ENCODE data around the gene RAD51B.

Gene RAD51B

GRCh38 chr14:68573722-68574121 lies 754.1 kb downstream of the RAD51B start:
- DNase-seq = no peak

GRCh38 chr14:68574461-68574860 lies 754.9 kb downstream of the RAD51B start:
- DNase-seq = no peak

- no peak for DNase-seq
Observed at GRCh38 chr14:68574906-68575305, 755.3 kb downstream of the RAD51B start.

- no peak for DNase-seq
Observed at GRCh38 chr14:68575426-68575825, 755.8 kb downstream of the RAD51B start.

GRCh38 chr14:68576031-68576430 lies 756.5 kb downstream of the RAD51B start:
- no peak for DNase-seq

- DNase-seq = no peak
Observed at GRCh38 chr14:68576496-68577244, 757.1 kb downstream of the RAD51B start.

GRCh38 chr14:68577802-68578541 lies 758.4 kb downstream of the RAD51B start:
- DNase-seq = no peak

GRCh38 chr14:68578597-68578996 lies 759.0 kb downstream of the RAD51B start:
- DNase-seq = no peak

GRCh38 chr14:68580096-68580645 lies 760.6 kb downstream of the RAD51B start:
- no peak for DNase-seq

GRCh38 chr14:68580671-68581070 lies 761.1 kb downstream of the RAD51B start:
- DNase-seq = no peak

- no peak for DNase-seq
Observed at GRCh38 chr14:68583548-68584280, 764.1 kb downstream of the RAD51B start.

GRCh38 chr14:68584786-68585185 lies 765.2 kb downstream of the RAD51B start:
- DNase-seq = no peak

- DNase-seq = no peak
Observed at GRCh38 chr14:68585690-68586089, 766.1 kb downstream of the RAD51B start.

- no peak for DNase-seq
Observed at GRCh38 chr14:68586896-68587751, 767.5 kb downstream of the RAD51B start.

GRCh38 chr14:68587931-68588330 lies 768.4 kb downstream of the RAD51B start:
- DNase-seq = no peak

- no peak for DNase-seq
Observed at GRCh38 chr14:68589447-68590200, 770.0 kb downstream of the RAD51B start.

GRCh38 chr14:68590201-68590522 lies 770.6 kb downstream of the RAD51B start:
- no peak for DNase-seq

GRCh38 chr14:68591786-68592185 lies 772.2 kb downstream of the RAD51B start:
- DNase-seq = no peak

GRCh38 chr14:68592948-68593556 lies 773.5 kb downstream of the RAD51B start:
- DNase-seq = no peak

GRCh38 chr14:68593806-68594536 lies 774.4 kb downstream of the RAD51B start:
- DNase-seq = no peak

Measured in NCI-H510A (cell line).